HCT116 (cell line): Measurements from ENCODE around the gene NELL1.

Experiments used
- CTCF ChIP-seq, 3 experiments: fragments of 200-600 bp in 1 of 3; sonication (generic) in 1 of 3; IDR thresholded peaks in 2 of 3; conservative IDR thresholded peaks in 1 of 3; 2 replicates each; pipeline ENCODE4 v1.5.1; 2012 to 2017; ENCODE audit warnings: low read depth in 2 of 3, low read length in 2 of 3, antibody characterized with exemption in 1 of 3, borderline replicate concordance in 1 of 3, control low read depth in 1 of 3, mild to moderate bottlenecking in 1 of 3, mixed read lengths in 1 of 3, mixed run types in 1 of 3, moderate library complexity in 1 of 3; ENCODE audit not compliant: insufficient read depth in 1 of 3
- EZH2 ChIP-seq: fragments of 200-600 bp; sonication (generic); IDR thresholded peaks from 2 replicates; pipeline ENCODE4 v1.6.1; 2017; ENCODE audit warnings: antibody characterized with exemption, mixed run types
- RAD21 ChIP-seq: IDR thresholded peaks from 2 replicates; pipeline ENCODE4 v1.6.1; 2012; ENCODE audit warnings: low read depth, mild to moderate bottlenecking

DNA sequence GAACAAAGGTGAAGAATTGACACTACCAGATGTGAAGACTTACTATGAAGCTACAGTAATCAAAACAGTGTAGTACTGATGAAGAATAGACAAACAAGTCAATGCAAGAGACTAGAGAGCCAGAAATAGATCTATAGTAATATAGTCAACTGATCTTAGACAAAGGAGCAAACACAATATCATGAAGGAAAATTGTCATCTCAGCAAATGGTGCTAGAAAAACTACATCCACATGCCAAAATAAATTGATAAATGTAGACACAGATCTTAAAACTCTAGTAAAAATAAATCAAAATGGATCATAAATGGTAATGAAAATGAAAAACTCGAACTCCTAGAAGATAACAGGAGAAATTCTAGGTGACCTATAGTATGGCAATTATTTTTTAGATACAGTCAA is 609.5 kb downstream of the NELL1 start:
- TF ChIP-seq EZH2 (no peak), CTCF (IDR thresholded peaks at IDR 0.05 in 2 of 3, conservative IDR thresholded peaks at IDR 0.05 in 1 of 3; ENCODE audit: borderline replicate concordance in 1 of 3, insufficient read depth in 1 of 3, low read depth in 2 of 3, low read length in 2 of 3) (no peak), RAD21 (no peak)
